GM12864 (cell line): ENCODE results near the gene CD200.

ENCODE experiments used
- DNase-seq: peaks from one replicate; pipeline ENCODE4 v3.0.0-alpha.2; 2011; ENCODE audit warnings: low read depth
- H3K4me3 ChIP-seq: 2 replicates; pipeline ENCODE4 v1.5.1; 2011; ENCODE audit warnings: mild to moderate bottlenecking, low read depth, low read length, control low read depth
- TF ChIP-seq, protein P1 (sequence below): IDR thresholded peaks from 2 replicates; pipeline ENCODE4 v1.5.1; 2011; ENCODE audit warnings: low read depth, mild to moderate bottlenecking, moderate library complexity, low read length, control low read depth, inconsistent platforms; ENCODE audit errors: missing control alignments

CD200 gene

GRCh38 chr3:112350018-112350810 lies 17.3 kb downstream of the CD200 start:
- TF ChIP-seq, protein P1, sequence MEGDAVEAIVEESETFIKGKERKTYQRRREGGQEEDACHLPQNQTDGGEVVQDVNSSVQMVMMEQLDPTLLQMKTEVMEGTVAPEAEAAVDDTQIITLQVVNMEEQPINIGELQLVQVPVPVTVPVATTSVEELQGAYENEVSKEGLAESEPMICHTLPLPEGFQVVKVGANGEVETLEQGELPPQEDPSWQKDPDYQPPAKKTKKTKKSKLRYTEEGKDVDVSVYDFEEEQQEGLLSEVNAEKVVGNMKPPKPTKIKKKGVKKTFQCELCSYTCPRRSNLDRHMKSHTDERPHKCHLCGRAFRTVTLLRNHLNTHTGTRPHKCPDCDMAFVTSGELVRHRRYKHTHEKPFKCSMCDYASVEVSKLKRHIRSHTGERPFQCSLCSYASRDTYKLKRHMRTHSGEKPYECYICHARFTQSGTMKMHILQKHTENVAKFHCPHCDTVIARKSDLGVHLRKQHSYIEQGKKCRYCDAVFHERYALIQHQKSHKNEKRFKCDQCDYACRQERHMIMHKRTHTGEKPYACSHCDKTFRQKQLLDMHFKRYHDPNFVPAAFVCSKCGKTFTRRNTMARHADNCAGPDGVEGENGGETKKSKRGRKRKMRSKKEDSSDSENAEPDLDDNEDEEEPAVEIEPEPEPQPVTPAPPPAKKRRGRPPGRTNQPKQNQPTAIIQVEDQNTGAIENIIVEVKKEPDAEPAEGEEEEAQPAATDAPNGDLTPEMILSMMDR, result no peak
- no peak overlapping the region for H3K4me3 ChIP-seq
- DNase-seq, result no peak

DNA sequence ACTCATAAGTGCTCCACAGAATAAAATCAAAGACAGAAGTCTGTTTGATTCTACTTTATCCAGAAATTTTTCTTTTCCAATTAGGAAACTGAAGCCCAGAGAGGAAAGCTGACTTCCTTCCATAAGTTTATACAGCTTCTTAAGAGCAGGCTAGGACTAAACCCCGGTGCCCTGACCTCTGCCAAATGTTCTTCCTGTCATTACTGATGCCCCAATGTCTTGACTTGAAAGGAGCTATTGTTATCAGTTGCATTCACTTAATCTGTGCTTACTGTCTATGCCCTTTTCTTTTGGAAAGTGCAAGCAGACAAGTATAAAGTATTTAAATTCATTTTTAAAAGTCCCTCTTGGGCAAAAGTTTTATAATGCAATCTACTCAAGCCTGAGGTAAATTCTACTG lies 18.1 kb downstream of the CD200 start:
- H3K4me3 ChIP-seq, result no peak overlapping the region
- TF ChIP-seq, protein P1, result no peak
- DNase-seq, result no peak

DNA sequence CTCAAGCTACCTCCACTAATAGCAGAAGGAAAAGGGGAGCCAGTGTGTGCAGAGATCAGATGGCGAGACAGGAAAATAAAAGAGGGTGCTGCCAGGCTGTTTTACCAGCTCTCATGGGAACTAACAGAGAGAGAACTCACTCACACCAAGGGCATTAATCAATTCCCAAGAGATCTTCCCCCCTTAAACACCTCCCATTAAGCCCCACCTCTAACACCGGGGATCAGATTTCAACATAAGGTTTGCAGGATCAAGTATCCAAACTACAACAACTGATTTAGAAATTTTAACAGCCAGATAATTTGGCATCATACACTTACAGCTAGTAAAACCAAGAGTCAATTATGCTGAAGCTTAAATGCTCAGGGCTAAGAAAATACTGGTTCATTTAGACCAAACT lies 18.9 kb downstream of the CD200 start:
- no peak overlapping the region for H3K4me3 ChIP-seq
- no peak for DNase-seq
- TF ChIP-seq, protein P1, result no peak

DNA sequence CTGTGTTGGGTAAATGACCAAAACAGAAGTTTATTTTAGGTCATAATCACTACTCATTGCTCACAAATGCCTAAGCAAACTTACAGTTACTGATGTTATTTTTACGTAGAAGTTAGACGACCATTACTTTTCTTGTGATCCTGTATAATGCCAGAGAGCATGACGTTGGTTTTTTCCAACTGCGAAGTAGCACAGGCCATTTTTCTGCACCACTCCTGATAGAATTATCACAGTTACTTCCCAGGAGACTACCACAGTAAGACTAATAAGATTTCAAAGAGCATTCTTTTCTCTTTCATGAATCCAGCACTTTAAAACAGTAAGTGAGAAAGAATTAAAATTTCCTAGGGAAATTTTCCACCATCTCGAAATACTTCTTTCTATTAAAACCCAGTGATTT lies 19.8 kb downstream of the CD200 start:
- TF ChIP-seq, protein P1, result no peak
- no peak for DNase-seq
- no peak overlapping the region for H3K4me3 ChIP-seq

- no peak for DNase-seq
- TF ChIP-seq, protein P1, result no peak
- no peak overlapping the region for H3K4me3 ChIP-seq
Measured at GRCh38 chr3:112353365-112353764, 20.4 kb downstream of the CD200 start.

DNA sequence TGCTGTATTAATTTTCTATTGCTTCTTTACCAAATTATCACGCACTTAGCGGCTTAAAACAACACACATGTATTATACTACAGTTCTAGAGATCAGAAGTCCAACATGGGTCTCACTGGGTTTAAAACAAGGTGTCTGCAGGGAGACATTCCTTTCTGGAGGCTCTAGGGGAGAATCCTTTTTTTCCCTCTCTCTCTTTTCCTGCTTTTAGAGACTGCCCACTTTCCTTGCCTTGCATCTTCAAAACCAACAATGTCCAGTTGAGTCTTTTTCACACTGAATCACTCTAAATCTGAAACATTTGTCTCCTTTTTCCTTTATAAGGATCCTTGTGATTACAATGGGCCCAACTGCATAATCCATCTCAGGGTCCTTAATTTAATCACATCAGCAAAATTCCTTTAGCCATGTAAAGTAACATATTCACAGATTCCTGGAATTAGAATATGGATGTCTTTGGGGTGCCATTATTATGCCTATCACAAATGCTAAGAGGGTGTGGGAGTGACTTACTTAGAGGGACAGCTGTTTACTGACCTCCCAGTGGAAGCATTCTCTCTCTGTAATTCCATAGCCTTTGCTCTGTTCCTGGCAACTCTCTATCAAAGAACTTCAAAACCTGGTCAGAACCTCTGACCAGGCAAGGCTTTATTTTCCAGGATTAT lies 21.8 kb downstream of the CD200 start:
- H3K4me3 ChIP-seq, result no peak overlapping the region
- no peak for DNase-seq
- TF ChIP-seq, protein P1, result no peak
